CD4-positive, alpha-beta T cell treated with Interferon gamma for 1 hour (primary cell): ENCODE results near the gene MICAL2.

ENCODE experiments used
- DNase-seq: peaks from one replicate; pipeline ENCODE4 v3.0.0-alpha.2; 2020

The MICAL2 gene

DNA sequence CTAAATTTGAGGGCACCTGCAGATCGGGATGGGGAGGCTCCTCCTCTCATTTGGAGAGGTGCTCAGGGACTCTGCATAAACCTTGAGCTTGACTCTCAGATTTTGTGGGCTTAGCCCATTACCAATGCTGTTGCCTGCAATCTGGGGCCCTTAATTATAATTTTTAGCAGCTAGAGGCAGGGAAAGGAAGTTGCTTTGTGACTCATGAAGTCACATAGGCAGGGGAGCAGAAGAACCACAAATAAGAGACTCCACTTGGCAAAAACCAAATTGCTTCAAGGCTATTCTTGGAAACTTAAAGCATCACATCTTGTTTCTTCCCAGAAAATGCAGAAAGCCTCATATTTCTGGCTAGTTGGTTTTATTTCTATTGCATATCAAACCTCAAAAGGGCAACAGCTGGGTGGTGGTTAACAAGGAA is 46.9 kb downstream of the MICAL2 start:
- no peak for DNase-seq

DNA sequence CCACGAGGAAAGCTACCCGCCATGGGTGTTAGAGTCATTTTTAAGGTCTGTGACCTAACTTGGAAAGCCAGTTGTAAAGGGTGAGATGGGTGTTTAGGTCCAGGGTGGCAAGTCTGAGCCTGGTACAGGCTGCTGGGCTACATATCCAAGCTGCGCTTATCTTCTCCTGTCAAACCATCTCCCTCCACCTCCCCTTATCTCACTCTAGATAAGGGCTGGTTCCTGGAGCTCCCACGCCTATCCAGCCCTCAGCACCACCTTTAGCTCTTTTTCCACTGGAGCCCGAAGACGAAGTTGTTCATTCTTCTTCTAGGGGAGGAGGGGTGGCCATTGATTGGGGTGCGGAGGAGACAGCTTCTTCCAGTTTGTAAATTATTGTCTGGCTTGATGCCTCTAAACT is 48.5 kb downstream of the MICAL2 start:
- DNase-seq, result no peak

DNA sequence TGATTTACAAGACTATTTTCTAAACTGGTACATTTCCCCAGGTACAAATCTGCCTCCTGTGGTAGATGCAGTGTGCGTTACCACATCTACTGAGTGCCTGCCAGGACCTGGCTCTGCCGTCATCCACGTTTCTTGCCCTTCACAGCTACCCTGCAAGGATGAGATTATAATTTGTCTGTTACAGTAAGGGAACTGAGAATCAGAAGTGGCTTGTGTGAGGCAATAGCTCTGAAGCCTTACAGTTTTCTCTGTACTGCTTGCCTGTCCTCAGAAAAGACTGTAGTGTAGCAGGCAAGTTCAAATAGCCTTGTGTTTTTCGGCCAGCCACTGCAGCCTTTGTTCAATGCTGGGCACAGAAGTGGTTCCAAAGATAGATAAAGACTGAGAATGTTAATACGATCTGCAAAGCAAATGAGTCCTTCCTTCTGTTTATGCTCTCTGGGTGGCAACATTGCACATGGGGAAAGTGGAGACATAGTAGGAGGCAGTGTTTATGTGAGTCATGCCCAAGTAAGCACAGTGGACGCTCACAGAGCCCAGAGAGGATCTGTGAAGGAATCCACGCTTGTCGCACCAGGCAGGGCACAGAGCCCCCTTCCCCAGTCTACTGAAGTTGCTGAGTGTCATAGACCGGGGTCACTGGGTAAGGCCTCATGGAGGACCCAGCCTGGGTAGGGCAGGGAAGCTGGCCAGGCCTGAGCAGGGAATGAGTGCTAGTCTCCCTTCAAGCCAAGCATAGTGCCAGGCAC is 49.1 kb downstream of the MICAL2 start:
- peak; percentile 8 for DNase-seq

DNA sequence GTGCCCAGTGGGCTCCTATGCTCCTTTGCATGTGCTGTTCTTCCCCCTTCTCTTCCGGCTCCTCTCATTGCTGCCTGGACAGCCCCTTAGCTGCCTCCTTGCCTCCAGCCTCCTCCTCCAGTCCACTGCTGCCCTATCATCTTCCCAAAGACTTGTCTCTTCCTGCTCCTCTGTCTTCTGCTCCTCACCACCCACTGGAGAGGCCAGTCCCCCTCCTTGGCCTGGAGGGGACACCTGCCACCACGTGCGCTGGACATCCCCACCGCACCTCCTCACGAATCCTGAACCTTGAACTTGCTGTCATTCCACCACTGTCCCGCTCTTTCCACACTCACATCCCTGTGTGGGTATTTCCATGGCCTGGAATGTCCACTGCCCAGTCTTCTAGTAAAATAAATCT is 49.8 kb downstream of the MICAL2 start:
- DNase-seq, result no peak

DNA sequence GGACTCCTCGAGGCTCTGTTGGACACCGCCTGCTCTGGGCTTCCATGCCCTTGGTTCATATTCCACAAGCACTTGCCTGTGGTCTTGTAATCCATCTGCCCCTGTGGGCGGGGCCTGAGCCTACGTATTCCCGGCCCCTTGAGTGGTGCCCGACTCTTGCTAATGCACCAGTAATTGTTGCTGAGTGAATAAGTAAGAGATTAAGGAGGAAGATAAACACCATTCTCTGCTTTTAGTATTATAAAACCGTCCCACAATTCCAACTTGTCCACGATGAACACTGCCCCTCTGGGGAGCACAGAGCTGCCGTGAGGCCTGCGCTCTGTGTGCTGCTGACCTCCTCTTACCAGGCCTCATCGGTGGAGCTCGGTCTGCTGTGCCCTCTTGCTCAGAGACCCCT is 50.3 kb downstream of the MICAL2 start:
- no peak for DNase-seq

DNA sequence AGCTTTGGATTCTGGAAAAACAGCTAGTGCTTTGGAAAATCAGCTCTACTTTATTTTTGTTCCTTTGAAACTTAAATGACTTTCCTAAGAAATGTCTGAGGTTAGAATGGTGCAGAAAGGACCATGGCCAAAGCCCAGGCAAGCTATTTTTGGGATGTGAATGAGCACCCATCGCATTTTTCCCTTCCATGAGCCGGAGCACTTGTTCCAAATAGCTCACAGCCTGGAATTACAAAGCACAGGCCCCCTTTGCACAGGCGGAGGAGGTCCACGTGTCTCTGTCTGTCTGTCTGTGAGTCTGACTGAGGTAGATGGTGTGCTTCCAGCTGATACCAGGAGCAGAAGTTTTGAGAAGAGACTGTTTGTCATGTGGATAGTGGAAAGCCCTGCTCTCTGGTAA is 50.7 kb downstream of the MICAL2 start:
- no peak for DNase-seq

DNA sequence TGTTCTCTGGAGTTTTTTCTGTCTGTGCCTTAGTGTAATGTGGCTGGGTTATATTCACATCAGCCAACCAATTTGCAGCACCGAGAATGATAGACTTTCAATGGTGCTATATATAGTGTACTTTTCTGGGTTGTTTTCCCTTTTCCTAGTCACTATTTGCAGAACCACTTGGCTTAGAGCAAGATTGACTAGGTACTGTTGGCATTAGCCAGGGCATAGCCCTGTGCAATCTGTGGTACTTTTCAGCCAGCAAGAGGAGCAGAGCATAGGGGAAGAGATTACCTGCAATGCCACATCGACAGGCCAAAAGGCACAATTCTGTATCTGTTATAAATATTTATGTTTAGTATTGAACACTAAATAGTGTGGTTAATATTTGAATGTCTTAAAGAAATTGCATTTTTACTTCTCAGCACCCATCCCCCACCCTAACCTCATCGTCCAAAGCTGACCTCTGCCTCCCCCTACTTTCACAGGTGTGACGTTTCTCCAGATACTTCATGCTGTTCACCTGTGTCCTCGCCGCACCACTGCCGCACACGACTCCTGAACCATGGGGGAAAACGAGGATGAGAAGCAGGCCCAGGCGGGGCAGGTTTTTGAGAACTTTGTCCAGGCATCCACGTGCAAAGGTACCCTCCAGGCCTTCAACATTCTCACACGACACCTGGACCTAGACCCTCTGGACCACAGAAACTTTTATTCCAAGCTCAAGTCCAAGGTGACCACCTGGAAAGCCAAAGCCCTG is 51.4 kb downstream of the MICAL2 start:
- no peak for DNase-seq

DNA sequence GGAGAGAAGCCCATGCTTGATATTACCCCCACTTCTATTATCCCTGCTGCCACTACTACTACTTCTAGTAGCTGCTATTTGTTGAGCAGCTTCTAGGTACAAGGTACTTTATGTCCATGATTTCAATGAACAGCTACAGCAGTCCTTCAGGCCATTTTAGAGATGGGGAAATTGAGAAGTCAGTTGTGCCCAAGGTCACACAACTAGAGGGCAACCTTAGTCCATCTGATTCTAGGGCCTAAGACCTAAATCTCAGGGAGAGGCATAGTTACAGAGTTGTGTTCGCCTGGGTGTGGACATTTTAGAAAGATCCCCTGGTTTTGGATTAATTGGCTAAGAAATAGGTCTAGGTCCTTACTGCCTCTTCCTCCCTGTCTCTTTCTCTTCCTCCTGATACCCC is 52.3 kb downstream of the MICAL2 start:
- no peak for DNase-seq

DNA sequence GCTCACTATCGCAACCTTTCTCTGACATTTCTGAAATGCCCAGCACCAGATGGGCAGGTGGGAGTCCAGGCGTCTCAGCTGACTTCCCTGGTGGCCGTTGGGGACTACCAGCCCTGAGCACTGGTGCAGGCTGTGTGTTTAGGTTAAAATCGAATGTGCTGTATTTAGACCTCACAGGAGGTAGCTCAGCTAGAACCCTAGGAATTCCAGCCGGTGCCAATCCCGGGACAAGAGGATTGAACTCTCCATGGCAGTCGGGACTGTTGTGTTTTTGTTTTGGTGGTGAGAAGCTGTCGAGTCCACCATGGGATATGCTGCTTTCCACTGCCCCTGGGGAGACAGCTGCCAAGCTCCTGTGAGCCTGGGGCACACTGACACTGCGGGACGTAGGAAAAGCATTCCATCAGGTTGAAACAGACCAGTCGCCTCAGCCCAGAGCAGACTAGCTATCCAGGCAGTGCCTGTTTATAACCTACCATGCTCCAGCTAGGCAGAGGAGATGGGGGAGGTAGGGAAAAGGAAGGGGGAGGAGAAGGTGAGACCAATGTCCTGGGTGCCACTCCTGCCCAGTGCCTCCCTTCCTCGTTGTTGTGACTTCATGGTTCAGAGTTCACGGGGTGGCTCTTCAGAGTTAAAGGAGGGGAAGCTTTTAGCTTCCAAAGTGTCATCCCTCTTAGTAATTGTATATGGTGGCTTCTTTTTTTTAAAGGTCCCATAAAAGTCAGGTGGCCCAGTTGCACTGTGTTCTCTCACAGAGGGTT is 53.0 kb downstream of the MICAL2 start:
- DNase-seq, result no peak

DNA sequence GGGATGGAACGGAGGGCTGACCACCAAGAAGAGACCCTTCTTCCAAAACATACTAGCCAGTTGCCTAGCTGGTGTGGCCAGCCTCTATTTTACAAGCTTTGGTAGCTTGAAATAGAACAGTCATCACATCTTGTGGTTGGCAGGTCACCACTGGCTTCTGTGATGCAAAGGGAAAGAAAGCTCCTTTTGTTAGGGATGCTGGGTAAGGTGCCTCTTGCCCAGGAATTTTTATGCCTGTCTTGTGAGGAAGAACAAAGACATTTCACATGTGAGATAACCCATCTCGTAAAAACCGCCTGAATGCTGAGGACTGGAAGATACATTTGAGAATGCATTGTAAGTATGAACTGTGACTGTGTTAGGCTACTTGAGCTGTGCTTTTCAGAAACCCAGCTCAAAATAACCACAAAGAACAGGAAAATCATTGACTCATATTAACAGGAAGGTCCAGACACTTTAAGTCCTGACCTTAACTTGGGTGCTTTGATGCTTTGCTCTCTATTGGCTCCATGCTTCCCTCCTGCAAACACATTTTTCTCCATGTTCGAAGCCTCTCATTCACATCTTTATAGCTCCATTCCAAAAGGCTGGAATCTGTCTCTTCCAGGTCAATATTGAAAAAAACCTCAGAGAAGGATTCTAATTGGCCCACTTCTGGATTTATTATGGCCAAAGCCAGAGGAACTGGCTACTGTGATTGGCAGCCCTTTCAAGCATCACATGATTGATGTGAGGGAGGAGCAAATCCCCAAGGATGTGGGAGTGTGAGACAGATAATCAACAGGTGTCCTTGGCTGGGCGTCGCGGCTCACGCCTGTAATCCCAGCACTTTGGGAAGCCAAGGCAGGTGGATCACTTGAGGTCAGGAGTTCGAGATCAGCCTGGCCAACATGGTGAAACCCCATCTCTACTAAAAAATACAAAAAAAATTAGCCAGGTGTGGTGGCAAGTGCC is 53.9 kb downstream of the MICAL2 start:
- no peak for DNase-seq

DNA sequence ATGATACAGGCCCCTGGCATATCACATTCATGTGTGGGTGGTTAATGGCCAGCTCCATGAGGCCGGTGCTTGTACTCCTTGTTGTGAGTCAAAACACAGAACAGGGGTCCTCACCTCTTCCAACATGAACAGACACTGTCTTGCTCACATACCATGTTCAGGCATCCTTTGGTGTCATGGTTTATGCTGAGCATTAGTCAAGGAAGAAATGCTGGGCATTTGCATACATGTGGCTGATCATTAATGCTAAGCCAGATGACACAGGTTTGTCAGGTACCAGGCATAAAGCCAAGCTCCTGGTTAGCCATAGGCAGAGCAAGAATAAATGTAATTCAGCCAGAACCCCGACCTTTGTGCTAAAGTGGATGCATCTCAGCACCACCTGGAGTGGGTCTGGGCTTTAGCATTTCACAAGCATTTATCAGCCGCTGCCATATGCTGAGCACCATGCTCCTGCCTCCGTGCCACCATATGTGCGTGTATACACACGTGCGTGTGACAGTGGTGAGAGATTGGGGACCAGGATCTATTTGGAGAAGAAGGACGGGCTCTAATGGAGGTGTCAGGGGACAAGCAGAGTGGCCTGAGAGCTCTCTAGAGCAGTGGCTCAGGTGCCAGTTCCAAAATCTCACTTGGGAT is 55.0 kb downstream of the MICAL2 start:
- no peak for DNase-seq

DNA sequence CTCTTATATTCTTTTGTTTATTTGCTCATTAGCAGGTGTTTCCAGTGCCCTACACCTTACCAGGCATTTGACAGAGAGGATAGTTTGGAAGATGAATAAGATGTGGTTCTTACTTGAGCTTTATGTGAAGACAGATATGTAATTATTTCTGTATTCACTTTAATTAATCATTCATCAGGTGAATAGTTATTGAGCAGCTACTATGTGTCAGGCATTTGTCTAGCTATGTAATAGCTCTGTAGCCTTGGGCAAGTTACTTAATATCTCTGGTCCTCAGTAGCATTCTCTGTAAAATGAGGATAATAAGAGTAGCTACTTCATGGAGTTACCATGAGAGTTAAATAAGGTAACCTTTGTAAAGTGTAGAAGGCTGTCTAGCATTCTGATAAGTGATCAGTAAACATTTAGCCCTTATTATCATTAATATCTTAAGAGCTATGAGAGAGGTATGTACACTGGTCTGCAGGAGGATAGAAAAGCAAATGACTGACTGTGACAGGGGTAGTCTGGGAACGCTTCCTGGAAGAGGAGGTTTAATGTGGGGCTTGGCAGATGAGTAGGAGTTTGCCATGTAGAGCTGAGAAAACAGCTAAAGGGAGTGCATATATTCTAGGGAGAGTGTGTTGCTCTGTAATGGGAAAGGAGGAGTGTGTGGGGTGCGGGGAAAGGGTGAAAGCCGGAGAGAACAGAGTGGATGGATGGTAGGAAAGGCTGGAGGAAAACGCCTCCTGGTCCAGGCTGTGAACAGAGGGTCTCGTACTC is 56.1 kb downstream of the MICAL2 start:
- no peak for DNase-seq

DNA sequence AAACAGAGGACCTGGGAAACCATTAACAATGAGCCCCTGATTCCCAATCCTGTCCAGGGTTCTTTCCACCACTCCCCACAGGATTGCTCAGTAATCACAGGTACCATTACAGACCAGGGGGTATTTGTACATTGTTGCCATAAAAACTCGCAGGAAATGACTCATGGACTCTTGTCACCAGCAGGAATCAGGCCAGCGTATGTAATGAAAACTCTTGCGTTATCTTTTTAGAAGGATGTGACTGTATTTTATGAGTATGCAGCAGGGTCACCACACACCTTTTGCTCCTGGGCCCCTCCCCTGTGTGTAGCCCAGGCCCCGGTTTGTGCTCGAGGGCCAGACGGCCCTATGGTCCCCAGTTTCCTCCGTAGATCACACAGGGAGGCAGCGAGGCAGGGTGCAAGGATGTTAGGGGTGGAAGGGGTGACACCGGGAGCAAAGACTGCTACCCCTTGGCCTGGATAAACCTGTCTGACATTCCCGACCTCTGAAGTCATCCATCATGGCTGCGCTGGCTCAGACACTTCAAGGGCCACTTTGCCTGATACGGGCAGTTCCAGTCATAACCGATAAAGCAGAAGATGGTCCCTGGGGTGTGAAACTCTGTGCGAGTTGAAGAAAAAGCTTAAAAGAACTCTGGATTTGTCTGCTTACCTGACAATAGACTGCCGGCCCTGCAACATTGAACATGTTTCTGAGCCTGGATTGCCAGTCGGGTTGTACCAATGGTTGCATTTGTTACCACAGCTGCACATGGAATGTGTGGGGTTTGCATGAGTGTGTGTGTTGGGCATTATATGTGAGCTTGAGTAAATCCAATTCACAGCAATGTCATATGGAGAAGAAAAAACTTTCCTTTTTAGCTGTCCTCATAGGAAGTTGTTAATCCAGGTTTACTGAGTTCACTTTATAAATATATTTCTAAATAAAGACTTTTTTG is 56.9 kb downstream of the MICAL2 start:
- DNase-seq, result no peak

DNA sequence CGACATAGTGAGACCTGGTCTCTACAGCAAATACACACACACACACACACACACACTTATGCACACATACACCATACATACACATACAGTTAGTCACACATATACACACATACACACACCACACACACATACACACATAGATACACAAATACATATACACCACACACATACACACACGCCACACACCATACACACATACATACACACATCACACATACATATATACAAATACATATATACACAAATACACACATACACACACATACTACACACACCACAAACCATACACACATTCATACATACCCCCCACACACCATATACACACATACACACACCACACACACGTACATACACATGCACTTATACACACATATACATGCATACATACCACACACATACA is 57.7 kb downstream of the MICAL2 start:
- no peak for DNase-seq

DNA sequence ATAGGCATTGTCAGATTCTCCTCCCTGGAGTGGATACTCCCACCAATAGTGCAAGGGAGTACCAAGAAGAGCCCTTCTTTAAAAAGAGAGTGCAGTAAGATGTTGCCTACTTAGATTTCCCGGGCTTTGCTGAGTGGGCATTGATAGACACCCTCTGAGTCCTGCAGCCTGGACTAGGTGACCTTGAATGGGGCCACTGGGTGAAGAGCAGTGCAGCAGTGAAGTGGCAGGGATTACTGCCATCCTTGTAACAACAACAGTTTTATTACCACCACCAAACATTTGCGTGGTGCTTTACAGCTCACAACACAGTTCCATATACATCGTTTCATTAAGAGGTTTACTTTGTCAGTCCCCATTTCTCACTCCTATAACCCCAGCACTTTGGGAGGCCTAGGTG is 59.4 kb downstream of the MICAL2 start:
- DNase-seq, result no peak

DNA sequence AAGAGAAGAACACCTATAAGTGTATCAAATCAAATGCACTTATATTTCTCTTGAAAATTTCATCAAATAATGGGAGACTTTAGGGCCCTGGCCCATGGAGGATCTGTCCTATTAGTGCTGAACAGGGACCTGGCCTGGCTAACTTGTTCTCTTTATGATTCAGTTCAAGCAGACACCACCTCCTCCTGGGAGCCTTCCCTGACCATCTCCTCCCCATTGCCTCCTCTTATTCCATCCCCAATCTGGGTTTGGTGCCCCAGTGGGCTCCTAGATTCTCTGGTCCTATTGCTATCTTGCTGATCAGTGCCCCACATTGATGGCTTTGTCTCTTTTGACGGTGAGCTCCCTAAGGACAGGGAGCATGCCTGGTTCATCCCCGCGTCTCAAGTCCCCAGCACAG is 60.1 kb downstream of the MICAL2 start:
- no peak for DNase-seq

DNA sequence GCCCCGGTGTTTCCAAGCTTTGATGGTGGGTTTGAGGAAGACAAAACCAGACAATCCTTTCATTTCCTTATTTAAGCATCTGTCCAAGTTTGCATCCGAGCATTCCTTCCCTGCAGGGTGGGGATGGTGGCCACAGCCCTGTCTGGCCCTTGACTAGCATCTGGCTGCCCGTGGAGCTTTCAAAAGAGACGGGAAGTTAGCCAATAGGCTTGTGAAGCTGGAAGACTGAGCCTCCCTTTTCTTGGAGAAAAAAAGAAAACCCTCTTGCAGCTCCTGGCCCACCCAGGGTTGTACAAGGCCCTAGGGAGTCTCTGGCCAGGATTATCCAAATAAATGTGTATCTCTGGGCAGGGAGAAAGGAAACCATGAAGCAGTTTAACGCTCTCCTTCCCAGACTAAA is 60.6 kb downstream of the MICAL2 start:
- DNase-seq, result no peak

DNA sequence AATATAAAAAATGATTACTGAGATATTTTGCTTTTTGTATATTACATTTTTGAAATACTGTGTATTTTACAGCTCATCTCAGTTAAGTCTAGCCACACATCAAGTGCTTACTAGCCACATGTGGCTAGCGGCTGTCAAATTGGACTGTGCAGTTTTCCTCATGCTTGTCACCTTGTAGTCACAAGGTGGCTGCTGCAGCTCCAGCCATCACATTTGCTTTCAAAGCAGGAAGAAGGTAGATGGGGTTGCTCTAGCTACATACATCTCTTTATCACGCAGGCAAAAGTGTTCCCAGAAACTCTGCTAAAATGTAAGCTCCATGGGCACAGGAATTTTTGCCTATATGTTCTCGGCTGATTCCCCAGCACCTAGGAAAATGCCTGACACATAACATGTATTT is 61.5 kb downstream of the MICAL2 start:
- DNase-seq, result no peak

DNA sequence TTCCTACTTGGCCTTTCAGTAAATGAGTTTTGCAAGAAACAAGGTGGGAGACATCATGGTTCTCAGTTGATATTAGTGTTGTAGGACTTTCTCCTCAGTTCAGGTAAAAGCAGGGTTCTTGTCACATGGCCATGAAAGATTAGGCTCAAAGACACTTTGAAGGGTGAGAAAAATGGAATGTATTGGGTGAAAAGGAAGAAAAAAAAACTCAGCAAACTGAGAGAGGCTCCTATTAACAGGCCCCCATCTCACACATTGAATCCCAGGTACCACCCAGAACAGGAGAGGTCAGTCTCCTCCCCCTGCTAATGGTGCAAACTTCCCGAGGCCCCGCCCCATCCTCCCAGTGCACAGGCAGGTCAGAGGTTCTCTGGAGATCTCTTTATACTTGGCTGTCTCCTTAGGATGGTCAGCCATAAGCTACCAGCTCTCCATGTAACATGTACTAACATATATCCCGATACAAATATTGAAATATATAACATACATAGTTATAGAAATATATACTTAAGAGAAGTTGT is 62.2 kb downstream of the MICAL2 start:
- no peak for DNase-seq

DNA sequence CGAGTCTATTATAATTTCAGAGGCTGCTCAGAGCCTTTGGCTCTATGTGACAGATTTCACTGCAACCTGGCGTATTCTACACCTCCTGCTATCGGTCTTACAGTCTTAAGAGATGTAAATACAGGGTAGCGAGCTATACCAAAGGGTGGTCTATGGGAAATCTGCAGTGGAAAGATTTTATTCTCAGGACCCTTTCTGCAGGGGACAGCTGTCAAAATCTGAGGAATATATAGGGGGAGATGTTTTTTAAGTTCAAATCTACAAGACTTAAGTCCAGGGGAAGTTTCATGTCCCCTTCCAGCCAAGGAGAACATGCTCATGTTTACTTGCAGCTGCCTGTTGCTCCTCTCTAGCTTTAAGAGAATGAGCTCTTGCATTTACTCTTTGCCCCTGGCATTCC is 62.7 kb downstream of the MICAL2 start:
- DNase-seq, result no peak
